GM12878 (cell line): ENCODE measurements around the gene GALC. TPM values are rescaled to one million over a fixed set of nuclear protein-coding genes. Genes with fewer than 3 reads are reported as not detected.

Experiments
- ATAC-seq: fragments of 200-7000 bp; cut with Tn5 transposase; 3 replicates; pipeline ENCODE4 v1.9.1; 2020; ENCODE audit warnings: mild to moderate bottlenecking, moderate library complexity
- BruUV-seq: library from RNA; stranded (reverse); fragments of 400-500 nt; replicated peaks from 2 replicates; lab custom pipeline; 2021; lab: Mats Ljungman, UMichigan
- CTCF ChIA-PET: fragments of 300-600 bp; sonication (Branson Sonifier 250); formaldehyde crosslinking; extraction: SDS; loops from one replicate; lab custom pipeline; 2021; ENCODE audit warnings: inconsistent platforms; lab: Yijun Ruan, JAX
- POLR2A ChIA-PET: fragments of 350-600 bp; formaldehyde crosslinking; extraction: SDS; loops from one replicate; lab custom pipeline; 2021; ENCODE audit warnings: inconsistent platforms; lab: Charles Lee
- RAD21 ChIA-PET: fragments of 300-600 bp; sonication (Branson Sonifier 250); formaldehyde crosslinking; loops from one replicate; lab custom pipeline; 2023; ENCODE audit warnings: antibody characterized with exemption; ENCODE audit not compliant: unreplicated experiment; lab: Charles Lee
- SMC1A ChIA-PET: fragments of 300-600 bp; sonication (Branson Sonifier 250); formaldehyde crosslinking; loops from one replicate; lab custom pipeline; 2023; ENCODE audit not compliant: unreplicated experiment, uncharacterized antibody; lab: Charles Lee
- DNase-seq: peaks from one replicate; pipeline ENCODE4 v3.0.0-alpha.2; 2011; ENCODE audit warnings: low read depth, low spot score
- FAIRE-seq: peaks from 3 replicates; lab custom pipeline; 2011; peaks lifted over from hg19 to GRCh38; lab: Jason Lieb, UNC
- H2AFZ ChIP-seq: 2 replicates; pipeline ENCODE4 v1.6.0; 2011; ENCODE audit warnings: low read depth, low read length, control low read depth; ENCODE audit not compliant: control insufficient read depth
- H3K27ac ChIP-seq: 2 replicates; pipeline ENCODE4 v1.5.1; 2011; ENCODE audit warnings: control low read depth; ENCODE audit not compliant: control insufficient read depth, insufficient read depth
- H3K27me3 ChIP-seq, 2 experiments: replicated peaks in 1 of 2; 2 replicates each; pipeline versions ENCODE4 v1.6.0 to v1.6.1; 2011; ENCODE audit warnings: low read length in 1 of 2; ENCODE audit not compliant: control insufficient read depth in 2 of 2, insufficient read depth in 2 of 2
- H3K36me3 ChIP-seq, 2 experiments: 2 replicates each; pipeline ENCODE4 v1.5.1; 2011; ENCODE audit warnings: low read length in 1 of 2; ENCODE audit not compliant: control insufficient read depth in 2 of 2, insufficient read depth in 2 of 2
- H3K4me1 ChIP-seq: 2 replicates; pipeline ENCODE4 v1.6.1; 2011; ENCODE audit warnings: mild to moderate bottlenecking, low read length, moderate library complexity, mixed read lengths; ENCODE audit not compliant: control insufficient read depth, insufficient read depth
- H3K4me2 ChIP-seq: 2 replicates; pipeline ENCODE4 v1.6.0; 2011; ENCODE audit warnings: control low read depth; ENCODE audit not compliant: control insufficient read depth, insufficient read depth
- H3K4me3 ChIP-seq: fragments of 200-600 bp; sonication (generic); 2 replicates; pipeline ENCODE4 v1.5.1; 2016
- H3K79me2 ChIP-seq: 2 replicates; pipeline ENCODE4 v1.6.0; 2011; ENCODE audit warnings: low read length; ENCODE audit not compliant: control insufficient read depth, insufficient read depth
- H3K9ac ChIP-seq: 2 replicates; pipeline ENCODE4 v1.8.0; 2011; ENCODE audit warnings: low read length, control low read depth, mixed read lengths; ENCODE audit not compliant: control insufficient read depth, insufficient read depth
- H3K9me3 ChIP-seq: replicated peaks from 3 replicates; pipeline ENCODE4 v1.5.1; 2011; ENCODE audit warnings: mild to moderate bottlenecking, low read length; ENCODE audit not compliant: control insufficient read depth, insufficient read depth
- H4K20me1 ChIP-seq: 2 replicates; pipeline ENCODE4 v1.6.0; 2011; ENCODE audit not compliant: control insufficient read depth, insufficient read depth
- ATF7 ChIP-seq: fragments of 450-650 bp; IDR thresholded peaks from 2 replicates; pipeline ENCODE4 v1.6.1; 2016; ENCODE audit warnings: low read depth, mild to moderate bottlenecking
- BACH1 ChIP-seq: fragments of 450-650 bp; IDR thresholded peaks from 2 replicates; pipeline ENCODE4 v1.6.1; 2017; ENCODE audit warnings: mild to moderate bottlenecking, borderline replicate concordance
- CTCF ChIP-seq, 3 experiments: IDR thresholded peaks in 2 of 3; conservative IDR thresholded peaks in 1 of 3; 2 replicates each; pipeline ENCODE4 v1.5.1; 2011; ENCODE audit warnings: low read depth in 3 of 3, low read length in 3 of 3, mild to moderate bottlenecking in 3 of 3, control low read depth in 2 of 3, moderate library complexity in 2 of 3, inconsistent platforms in 1 of 3, mixed read lengths in 1 of 3; ENCODE audit not compliant: control insufficient read depth in 2 of 3, insufficient read depth in 1 of 3; ENCODE audit errors: extremely low read depth in 1 of 3
- DPF2 ChIP-seq: fragments of 450-650 bp; IDR thresholded peaks from 2 replicates; pipeline ENCODE4 v1.6.1; 2017; ENCODE audit warnings: mild to moderate bottlenecking
- EZH2 ChIP-seq: IDR thresholded peaks from 2 replicates; pipeline ENCODE4 v1.6.1; 2012; ENCODE audit warnings: low read depth, mild to moderate bottlenecking, control low read depth, inconsistent platforms, low read length, borderline replicate concordance; ENCODE audit not compliant: control insufficient read depth
- GABPA ChIP-seq: IDR thresholded peaks from 2 replicates; pipeline ENCODE4 v1.6.1; 2014; ENCODE audit warnings: antibody characterized with exemption, low read depth, mild to moderate bottlenecking, inconsistent platforms
- HCFC1 ChIP-seq: fragments of 150-350 bp; IDR thresholded peaks from 2 replicates; pipeline ENCODE4 v1.6.1; 2014; ENCODE audit warnings: low read length
- MYB ChIP-seq: fragments of 150-350 bp; IDR thresholded peaks from 2 replicates; pipeline ENCODE4 v1.6.1; 2014; ENCODE audit warnings: mild to moderate bottlenecking, low read depth, low read length, borderline replicate concordance
- MYC ChIP-seq: IDR thresholded peaks from 2 replicates; pipeline ENCODE4 v1.6.1; 2011; ENCODE audit warnings: mild to moderate bottlenecking, low read length, moderate library complexity, inconsistent platforms; ENCODE audit not compliant: insufficient read depth, insufficient replicate concordance, insufficient read length, severe bottlenecking
- NBN ChIP-seq: fragments of 450-650 bp; IDR thresholded peaks from 2 replicates; pipeline ENCODE4 v1.6.1; 2016
- PKNOX1 ChIP-seq: fragments of 450-650 bp; IDR thresholded peaks from 2 replicates; pipeline ENCODE4 v1.6.1; 2016; ENCODE audit warnings: mild to moderate bottlenecking
- POLR2AphosphoS2 ChIP-seq: IDR thresholded peaks from 2 replicates; pipeline ENCODE4 v1.6.1; 2011; ENCODE audit warnings: low read depth, mild to moderate bottlenecking, low read length, improper control_type of control experiment, moderate library complexity
- SMAD1 ChIP-seq: fragments of 450-650 bp; IDR thresholded peaks from 2 replicates; pipeline ENCODE4 v1.6.1; 2018; ENCODE audit warnings: mild to moderate bottlenecking, low read depth; ENCODE audit not compliant: partially characterized antibody
- SUPT20H ChIP-seq: IDR thresholded peaks from 2 replicates; pipeline ENCODE4 v1.6.1; 2011; ENCODE audit warnings: low read depth, mild to moderate bottlenecking, low read length, moderate library complexity, borderline replicate concordance; ENCODE audit not compliant: control insufficient read depth
- ZNF687 ChIP-seq: fragments of 450-650 bp; IDR thresholded peaks from 2 replicates; pipeline ENCODE4 v1.6.1; 2017; ENCODE audit warnings: mild to moderate bottlenecking, moderate library complexity
- ZZZ3 ChIP-seq: IDR thresholded peaks from 2 replicates; pipeline ENCODE4 v1.6.1; 2011; ENCODE audit warnings: low read depth; ENCODE audit not compliant: control insufficient read depth, insufficient read length
- WGBS: methylation state at CpG from one replicate; pipeline ENCODE4 v1.1.6; 2016; ENCODE audit warnings: low lambda C conversion rate; ENCODE audit not compliant: insufficient replicate concordance, insufficient coverage; ENCODE audit errors: missing lambda C conversion rate; 5-methylcytosine and 5-hydroxymethylcytosine counted together
- in situ Hi-C: fragments of 300-500 bp; cut with MboI; formaldehyde crosslinking; loops from 9 replicates; pipeline ENCODE4 v1.14.3; 2018; ENCODE audit warnings: mixed read lengths
- intact Hi-C: fragments of 100-400 bp; cut with micrococcal nuclease; formaldehyde crosslinking; loops from one replicate; pipeline ENCODE4 v1.14.2; 2022; ENCODE audit not compliant: unreplicated experiment
- polyA plus RNA-seq, 11 experiments: library from polyadenylated mRNA; depleted of rRNA in 4 of 11; unstranded in 6 of 11; stranded (reverse) in 5 of 11; fragments of >200 nt; fragmentation: Nextera tagmentation in 4 of 11; fragmentation: Illumina TruSeq in 1 of 11; extraction: Ambion mirVana in 4 of 11; extraction: Trizol in 1 of 11; gene quantifications; 1 replicate in 1 of 11; 2 replicates in 10 of 11; pipeline versions ENCODE4 v1.2.1 to v1.2.3, GENCODE V29; 2011 to 2016; ENCODE audit warnings: inconsistent platforms in 2 of 11, missing spikeins in 2 of 11, low read depth in 1 of 11
- total RNA-seq, 4 experiments: library from RNA; depleted of rRNA in 3 of 4; stranded (reverse); fragments of >200 nt in 3 of 4; fragmentation: Illumina TruSeq in 1 of 4; extraction: Trizol in 1 of 4; gene quantifications; 2 replicates each; pipeline versions ENCODE4 v1.2.1 to v1.2.3, GENCODE V29; 2013 to 2021

GALC gene
- total and polyA plus RNA-seq, 10 of the 15 experiments (the other 5 are each of a cell fraction or from before 2014, with no cell fraction given), result 1.3 to 14.0 (median 4.5) TPM

- Histone ChIP-seq H3K9me3 (no peaks in the 10 kb centered on the region), H2AFZ (no peak overlapping the region), H3K79me2 (no peaks in the 10 kb centered on the region), H3K9ac (no peak overlapping the region), H3K36me3 (no peaks in the 10 kb centered on the region), H3K4me3 (no peak overlapping the region), H3K27me3 (peaks cover 0 to 3% of the 10 kb centered on the region in 2 experiments; a peak in 1 of 4 replicates), H4K20me1 (no peaks in the 10 kb centered on the region), H3K4me2 (no peak overlapping the region), H3K4me1 (no peaks in the 10 kb centered on the region), H3K27ac (no peak overlapping the region)
- ChIA-PET CTCF (no interaction called here), POLR2A (no interaction called here), SMC1A (no interaction called here), RAD21 (no interaction called here)
- in situ Hi-C loops, result no loop called here
- no peak for DNase-seq
- FAIRE-seq, result no peak
- 59% methylated on average over 1 of the region's 1 CpG for WGBS
- no TSS peak for BruUV-seq
- ATAC-seq, result no peak
- intact Hi-C loops, result no loop called here
- TF ChIP-seq ZNF687 (no peak), BACH1 (no peak), POLR2AphosphoS2 (no peak), ZZZ3 (no peak), DPF2 (no peak), CTCF (IDR thresholded peaks at IDR 0.05 in 2 of 3, conservative IDR thresholded peaks at IDR 0.05 in 1 of 3; ENCODE audit: control insufficient read depth in 2 of 3, extremely low read depth in 1 of 3, insufficient read depth in 1 of 3, low read depth in 3 of 3, low read length in 3 of 3) (no peak), PKNOX1 (no peak), GABPA (no peak), EZH2 (no peak), SMAD1 (no peak), HCFC1 (no peak), ATF7 (no peak), MYB (no peak), SUPT20H (no peak), NBN (no peak), MYC (no peak)
These were observed 44.3 kb upstream of the GALC start for GRCh38 chr14:88037325-88037724.
